GM13976 (cell line): Measurements from ENCODE around the gene HOMER2.

Source experiments
- DNase-seq: peaks from one replicate; pipeline ENCODE4 v3.0.0; 2012; ENCODE audit warnings: low spot score
- in situ Hi-C: fragments of 300-500 bp; cut with MboI; formaldehyde crosslinking; loops from one replicate; pipeline ENCODE4 v1.12.0; 2022; ENCODE audit warnings: low sequenced_read_pairs, mixed read lengths, inconsistent platforms; ENCODE audit not compliant: unreplicated experiment
- TF ChIP-seq, protein P1 (sequence below): IDR thresholded peaks from 2 replicates; pipeline ENCODE4 v1.5.1; 2012; ENCODE audit warnings: borderline replicate concordance, mild to moderate bottlenecking; ENCODE audit not compliant: insufficient read depth; ENCODE audit errors: extremely low read depth, missing control alignments, control extremely low read depth

HOMER2 gene

DNA sequence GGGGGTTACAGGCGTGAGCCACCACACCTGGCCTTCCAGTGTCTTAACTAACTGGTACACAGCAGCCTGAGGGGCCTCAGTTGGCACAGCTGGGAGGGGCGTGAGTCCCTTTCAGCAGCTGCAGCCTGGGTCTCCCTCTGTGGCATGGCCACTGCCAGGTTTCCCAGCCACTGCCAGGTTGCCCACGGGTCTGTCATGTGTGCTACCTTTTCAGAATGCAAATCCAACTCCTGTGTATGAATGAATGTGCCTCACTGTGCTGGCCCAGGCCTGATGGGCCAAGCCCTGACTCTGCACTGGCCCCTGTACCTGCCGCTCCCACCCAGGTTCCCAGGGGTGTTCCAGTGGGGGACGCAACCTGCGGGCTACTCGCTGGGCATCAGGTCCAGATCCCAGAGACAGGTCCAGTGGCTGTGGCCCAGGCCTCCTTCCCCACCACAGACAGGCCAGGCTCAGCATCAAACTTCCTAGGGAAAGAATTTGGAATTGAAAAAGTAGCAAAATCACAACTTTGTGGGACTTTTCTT is 117.1 kb downstream of the HOMER2 start:
- in situ Hi-C loops, result no loop called here
- DNase-seq, result no peak
- TF ChIP-seq, protein P1, sequence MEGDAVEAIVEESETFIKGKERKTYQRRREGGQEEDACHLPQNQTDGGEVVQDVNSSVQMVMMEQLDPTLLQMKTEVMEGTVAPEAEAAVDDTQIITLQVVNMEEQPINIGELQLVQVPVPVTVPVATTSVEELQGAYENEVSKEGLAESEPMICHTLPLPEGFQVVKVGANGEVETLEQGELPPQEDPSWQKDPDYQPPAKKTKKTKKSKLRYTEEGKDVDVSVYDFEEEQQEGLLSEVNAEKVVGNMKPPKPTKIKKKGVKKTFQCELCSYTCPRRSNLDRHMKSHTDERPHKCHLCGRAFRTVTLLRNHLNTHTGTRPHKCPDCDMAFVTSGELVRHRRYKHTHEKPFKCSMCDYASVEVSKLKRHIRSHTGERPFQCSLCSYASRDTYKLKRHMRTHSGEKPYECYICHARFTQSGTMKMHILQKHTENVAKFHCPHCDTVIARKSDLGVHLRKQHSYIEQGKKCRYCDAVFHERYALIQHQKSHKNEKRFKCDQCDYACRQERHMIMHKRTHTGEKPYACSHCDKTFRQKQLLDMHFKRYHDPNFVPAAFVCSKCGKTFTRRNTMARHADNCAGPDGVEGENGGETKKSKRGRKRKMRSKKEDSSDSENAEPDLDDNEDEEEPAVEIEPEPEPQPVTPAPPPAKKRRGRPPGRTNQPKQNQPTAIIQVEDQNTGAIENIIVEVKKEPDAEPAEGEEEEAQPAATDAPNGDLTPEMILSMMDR, result no peak

DNA sequence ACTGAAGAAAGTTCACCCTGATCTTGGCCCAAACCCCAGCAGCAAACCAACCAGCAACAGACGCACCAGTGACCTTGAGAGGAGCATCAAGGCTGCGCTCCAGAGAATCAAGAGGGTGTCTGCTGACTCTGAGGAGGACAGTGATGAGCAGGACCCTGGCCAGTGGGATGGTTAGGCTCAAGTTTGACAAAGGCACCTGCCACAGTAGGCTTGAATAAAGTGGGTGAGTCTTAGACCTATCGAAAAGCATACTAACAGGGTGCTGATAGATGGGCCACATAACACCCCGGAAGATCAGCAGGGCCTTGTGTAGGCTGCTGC is 119.2 kb downstream of the HOMER2 start:
- in situ Hi-C loops, result no loop called here
- TF ChIP-seq, protein P1, result no peak
- DNase-seq, result peak; percentile 22

DNA sequence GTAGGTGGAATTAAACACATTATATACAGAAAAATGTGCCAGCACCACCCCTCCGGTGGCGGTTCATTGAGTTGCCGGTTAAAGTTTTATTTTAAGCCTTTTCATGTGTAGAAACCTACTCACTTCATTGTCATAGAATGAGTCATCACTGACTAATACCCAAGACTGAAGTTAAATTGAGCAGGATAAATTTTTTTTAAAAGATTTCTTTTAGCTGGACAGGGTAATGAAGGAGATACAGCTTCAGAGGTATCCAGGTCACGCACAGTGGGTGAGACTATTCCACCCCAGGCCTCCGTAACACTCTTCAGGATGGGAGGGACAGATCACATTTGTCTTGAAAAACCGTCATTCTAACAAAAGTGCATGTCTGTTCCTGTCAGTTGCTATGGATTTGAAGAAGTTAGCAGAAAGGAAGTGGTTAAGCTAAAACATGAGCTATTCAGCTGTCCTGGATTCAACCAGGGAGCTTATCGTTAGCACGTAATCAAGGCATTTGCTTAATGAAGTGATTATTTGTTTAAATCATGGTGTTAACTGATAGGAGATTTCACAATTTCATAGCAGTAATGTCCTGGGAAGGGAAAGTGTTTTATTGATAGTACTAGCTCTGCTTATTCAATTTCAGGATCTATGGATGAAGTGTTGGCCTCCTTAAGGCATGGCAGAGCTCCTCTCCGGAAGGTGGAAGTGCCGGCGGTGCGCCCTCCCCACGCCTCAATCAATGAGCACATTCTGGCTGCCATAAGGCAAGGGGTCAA is 119.7 kb downstream of the HOMER2 start:
- in situ Hi-C loops, result no loop called here
- peak; percentile 78 for DNase-seq
- TF ChIP-seq, protein P1, result no peak

DNA sequence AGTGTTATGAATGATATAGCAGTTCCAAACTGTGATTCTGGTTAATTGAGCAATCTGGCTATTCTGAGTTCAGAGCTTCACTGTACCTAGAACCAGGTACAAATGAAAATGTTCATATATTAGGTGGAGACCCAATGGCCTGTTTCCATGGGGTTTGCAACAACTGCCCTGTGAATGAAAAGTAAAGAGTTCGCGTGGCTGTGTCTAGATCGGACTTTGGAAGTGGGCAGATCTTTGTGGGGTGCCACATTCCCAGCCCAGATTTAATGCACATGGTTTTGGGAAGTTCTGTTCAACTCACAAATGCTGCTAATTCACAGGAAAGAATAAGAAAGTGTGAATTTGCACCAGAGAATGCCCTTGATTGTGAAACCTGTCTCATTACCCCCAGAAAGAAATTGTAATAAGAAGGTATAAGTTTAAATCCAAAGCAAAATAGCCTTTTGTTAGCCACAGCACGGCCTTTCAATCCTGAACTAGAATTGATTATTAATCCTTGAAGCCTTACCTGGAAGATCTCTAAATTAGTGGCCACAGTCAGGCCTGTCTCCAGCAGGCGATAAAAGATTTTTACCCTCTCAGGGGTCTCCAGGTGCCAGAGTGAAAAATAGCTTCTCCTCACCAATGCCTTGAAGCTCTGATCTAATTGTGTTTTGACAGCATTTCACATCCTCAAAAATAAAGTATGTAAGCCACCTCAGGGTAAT is 120.5 kb downstream of the HOMER2 start:
- TF ChIP-seq, protein P1, result no peak
- no peak for DNase-seq
- in situ Hi-C loops, result no loop called here

DNA sequence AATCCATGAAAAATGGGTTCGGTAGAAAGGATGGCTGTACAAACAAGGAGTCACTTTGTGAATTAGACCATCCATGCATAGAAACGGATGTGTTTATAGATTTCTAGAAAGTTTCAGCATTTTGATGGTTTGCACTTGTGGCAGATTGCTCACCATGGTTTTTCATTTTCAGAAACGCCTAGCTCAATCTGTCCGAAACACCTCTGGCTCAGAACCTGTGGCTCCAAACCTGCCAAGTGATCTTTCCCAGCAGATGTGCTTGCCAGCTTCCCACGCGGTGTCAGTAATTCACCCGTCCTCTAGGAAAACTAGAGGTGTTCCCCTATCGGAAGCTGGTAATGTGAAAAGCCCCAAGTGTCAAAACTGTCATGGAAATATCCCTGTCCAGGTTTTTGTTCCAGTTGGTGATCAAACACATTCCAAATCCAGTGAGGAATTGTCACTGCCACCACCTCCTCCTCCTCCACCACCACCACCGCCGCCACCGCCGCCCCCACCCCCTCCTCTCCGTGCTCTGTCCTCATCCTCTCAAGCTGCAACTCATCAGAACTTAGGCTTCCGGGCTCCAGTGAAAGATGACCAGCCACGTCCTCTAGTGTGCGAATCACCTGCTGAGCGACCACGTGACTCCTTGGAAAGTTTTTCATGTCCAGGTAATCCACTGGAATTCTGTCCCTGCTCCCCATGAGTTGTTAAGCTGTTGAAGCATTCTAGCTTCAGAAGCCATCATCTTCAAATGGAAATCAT is 121.9 kb downstream of the HOMER2 start:
- peak; percentile 14 for DNase-seq
- TF ChIP-seq, protein P1, result no peak
- in situ Hi-C loops, result no loop called here

DNA sequence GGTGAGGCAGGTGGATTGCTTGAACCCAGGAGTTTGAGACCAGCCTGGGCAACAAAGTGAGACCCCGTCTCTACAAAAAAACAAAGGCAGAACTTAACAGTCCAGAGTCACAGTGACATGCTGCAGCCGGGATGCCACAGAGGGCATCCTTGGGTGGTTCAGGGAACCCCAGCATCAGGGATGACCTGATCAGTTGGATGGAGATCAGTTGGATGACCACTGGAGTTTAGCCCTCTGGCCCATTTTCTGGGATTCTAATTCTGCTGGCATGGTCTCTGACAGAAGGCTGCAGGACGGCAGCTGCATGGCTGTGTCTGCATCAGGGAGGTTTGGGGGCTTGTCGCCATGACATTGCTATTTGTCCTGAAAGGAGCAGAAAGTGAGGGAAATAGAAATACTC is 123.3 kb downstream of the HOMER2 start:
- in situ Hi-C loops, result no loop called here
- no peak for DNase-seq
- TF ChIP-seq, protein P1, result no peak
